Activated T-cell treated with anti-CD3 and anti-CD28 coated beads for 24 hours (primary cell): ENCODE measurements around the gene MICALL2.

Experiments used
- DNase-seq: peaks from one replicate; pipeline ENCODE4 v3.0.0-alpha.2; 2020; ENCODE audit warnings: low read depth

Gene MICALL2

DNA sequence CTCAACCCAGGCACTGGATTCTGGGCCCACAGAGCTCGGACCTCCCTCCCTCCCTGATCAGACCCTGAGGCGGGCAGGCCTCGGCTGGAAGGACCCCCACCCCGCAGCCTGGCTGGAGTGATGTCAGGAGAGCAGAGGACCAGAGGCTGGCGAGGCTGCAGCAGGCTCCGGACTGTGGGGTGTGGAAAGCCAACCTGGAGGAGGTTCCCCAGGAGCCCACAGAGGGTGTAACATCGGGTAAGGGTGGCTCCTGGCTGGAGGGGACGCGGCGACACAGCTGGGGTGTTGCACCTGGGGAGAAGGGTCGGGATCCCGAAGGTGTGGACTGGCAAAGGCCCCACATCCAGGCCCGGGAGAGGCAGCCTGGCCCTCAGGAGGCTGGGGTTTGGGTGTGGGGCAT lies 8.9 kb upstream of the MICALL2 start:
- no peak for DNase-seq

DNA sequence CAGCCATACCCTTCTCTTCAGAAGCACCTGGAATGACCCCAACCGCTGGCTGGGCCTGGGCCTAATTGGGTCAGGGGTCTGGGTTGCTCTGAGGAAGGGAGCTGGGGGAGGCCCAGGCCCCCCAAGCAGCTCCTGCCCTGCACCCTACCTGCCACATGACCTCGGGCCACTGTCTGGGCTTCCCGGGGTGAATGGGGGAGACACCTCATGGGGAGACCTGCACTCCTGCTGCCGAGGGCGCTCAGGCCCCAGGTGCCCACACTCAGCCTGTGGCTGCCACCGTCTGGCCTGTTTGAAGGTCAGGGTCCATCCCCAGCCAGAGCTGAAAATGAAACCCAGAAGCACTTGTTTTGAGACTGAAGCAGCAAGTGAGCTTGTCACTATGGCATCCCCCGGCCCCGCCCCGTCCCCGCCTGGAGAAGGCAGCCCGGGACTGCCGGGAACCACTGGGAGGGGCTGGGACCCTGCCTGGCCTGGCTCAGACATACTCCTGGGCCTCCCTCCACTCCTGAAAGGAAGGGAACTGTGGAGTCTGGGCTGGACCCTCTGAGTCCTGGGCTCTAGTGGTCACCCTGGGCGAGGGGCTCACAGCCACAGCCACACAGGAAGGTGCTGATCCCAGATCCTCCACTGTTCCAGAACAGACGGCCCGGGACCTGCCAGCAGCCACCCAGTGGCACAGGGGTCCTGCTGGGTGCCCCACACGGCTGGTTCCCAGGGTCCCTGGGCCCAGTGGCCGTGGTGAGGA lies 7.4 kb upstream of the MICALL2 start:
- DNase-seq, result no peak

DNA sequence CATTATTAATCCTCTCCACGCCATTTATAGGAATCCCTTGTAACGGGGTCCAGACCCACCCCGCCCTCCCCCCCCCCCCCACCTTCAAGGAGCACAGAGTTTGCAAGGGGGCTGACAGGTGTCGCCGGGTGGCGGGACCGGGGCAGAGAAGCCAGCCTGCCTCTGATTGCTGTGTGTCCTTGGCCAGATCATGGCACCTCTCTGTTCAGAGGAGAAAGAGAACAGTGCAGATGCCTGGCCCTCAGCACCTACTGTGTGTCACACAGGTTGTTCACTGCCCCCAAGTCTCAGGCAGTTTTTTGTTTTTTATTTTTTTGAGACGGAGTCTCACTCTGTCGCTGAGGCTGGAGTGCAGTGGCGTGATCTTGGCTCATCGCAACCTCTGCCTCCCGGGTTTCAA lies 5.4 kb upstream of the MICALL2 start:
- DNase-seq, result no peak

DNA sequence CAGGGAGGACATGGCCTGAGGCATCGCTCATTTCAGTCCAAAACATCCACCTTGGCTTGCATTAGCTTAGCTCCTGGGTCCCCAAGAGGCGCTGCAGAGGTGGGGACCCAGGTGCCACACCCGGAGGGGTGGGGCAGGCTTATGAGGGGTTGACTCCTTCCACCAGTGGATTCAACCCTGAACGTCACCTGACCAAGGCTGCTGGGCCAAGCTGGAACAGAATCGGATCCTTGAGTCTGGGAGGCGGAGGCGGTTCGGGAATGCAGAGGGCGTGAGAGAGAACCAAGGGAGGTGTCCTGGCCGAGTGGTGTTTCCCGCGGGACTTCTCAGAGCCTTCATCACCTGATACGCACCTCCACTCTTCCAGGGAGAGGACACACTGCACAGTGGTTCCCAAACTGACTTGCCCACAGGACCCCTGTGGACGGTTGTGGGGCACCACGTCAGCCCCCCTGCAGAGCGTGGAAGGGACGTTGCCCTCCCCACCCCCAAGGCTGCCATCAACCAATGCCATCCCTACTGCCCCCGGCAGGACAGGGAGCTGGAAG lies 4.5 kb upstream of the MICALL2 start:
- DNase-seq, result no peak

DNA sequence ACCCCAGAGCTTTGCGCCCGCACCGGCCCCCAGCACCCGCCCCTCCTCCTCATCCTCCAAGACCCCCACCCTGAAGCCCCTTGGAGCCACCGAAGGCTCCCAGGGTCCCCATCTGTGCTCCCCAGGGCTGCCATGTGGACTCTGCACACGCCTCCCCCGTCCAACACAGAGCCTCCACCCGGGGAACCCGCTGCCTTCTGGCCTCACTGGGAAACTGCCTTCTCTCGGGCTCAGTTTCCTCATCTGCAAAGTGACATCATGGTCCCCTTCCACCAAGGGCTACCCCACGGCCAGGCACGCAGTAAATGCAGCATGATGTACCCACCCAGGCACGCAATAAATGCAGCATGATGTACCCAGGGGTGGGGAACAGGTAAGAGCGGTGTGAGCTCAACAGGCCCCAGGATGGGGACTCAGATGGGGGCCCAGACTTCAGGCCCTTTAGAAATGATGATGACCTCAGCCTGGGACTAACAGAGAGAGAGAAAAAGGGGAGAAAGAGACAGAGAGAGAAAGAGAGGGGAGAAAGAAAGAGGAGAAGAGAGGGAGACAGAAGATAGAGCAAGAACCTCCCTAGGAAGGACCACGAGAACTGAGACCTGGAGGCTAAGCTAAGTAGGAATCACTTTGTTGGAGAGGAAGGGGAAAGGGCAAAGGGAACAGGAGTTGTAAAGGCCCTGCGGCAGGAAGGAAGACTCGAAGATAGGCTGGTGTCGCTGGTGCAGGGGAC lies 2.5 kb upstream of the MICALL2 start:
- DNase-seq, result no peak

DNA sequence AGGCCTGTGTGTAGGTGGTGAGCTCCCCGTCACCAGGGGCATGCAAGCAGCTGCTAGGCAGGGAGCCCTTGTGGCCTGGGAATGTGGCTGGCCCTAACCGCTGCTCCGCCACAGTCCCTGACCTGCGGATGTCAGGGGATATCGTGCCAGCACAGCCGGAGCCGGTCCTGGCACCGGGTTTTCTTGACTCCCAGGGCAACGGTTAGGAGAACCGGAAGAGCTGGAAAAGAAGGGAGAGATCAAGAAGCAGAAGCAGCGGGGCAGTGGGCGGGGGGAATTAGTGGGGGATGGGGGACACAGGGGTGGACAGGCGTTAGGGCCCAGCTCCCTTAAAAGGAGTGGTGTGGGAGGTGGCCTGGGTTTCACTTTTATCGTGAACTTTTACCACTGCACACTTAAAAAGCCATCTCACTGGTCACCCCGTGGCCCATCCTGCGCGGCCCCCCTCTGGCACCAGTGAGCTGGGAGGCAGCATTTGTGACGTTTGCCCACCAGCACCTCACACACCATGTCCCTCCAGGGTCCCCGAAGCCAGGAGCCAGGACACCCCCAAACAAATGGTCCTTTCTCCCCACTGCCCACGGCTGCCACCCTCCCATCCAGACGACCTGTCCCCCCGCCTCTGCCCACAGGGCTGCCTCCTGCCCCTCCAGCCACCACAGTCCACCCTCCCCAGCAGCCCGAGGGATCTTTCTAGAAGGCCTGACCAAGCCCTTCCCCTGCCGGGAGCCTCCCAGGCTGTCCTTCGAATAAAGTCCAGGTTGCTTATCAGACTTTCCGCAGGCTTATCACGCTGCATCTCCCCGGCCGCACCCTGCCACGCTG lies 1.8 kb upstream of the MICALL2 start:
- no peak for DNase-seq

DNA sequence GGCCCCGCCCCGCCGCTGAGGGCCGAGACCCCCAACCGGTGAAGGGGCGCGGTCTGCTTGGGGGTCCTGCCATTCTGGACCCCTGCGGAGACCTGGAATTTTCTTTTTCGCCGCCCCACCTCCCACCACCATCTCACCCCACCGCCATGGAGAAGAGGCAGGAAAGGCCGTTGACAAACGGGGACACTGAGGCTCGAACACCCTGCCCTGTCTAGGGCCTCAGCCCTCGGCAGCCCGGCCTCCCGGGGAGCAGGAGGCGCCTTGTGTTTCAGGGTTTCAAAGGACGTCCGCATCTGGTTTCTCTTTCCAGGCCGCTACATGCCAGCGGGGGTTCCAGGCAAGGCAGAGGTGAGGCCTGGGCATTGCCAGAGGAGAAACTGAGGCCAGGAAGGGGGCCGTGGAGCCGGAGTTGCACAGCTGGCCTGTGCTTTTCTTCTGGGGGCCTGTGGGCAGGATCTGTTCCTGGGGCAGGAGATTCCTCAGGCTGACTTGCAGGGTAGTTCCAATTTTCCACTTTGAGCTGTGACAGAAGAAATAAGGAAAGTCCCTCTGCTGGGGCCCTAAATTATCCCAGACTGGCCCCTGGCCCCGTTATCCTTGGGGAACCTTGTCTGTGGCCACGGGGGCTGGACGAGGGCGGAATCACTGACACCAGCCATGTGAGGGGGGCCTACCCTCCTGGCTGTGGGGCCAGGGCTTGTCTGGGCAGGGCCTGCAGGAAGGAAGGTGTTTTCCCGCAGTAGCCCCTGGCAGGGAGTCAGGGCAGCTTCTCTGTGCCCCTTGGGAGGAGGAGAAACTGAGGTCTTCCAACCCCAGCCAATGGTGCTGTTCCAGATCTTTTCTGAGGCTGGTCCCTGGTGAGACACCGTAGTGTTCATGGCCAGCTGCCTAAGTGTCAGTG lies 900 bp upstream of the MICALL2 start:
- DNase-seq, result no peak

DNA sequence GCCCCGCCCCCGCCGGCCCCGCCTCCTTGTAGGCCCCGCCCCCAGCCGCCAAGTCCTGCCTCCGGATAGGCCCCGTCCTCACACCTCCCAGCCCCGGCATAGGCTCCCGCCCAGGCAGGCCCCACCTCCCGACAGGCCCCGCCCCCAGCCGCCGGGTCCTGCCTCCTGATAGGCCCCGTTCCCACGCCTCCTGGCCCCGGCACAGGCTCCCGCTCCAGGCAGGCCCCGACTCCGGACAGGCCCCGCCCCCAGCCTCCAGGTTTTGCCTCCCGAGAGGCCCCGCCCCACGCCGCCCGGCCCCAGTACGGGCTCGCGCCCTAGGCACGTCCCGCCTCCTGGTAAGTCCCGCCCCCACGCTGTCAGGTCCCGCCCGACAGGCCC lies 232 bp upstream of the MICALL2 start:
- DNase-seq, result peak; percentile 96

DNA sequence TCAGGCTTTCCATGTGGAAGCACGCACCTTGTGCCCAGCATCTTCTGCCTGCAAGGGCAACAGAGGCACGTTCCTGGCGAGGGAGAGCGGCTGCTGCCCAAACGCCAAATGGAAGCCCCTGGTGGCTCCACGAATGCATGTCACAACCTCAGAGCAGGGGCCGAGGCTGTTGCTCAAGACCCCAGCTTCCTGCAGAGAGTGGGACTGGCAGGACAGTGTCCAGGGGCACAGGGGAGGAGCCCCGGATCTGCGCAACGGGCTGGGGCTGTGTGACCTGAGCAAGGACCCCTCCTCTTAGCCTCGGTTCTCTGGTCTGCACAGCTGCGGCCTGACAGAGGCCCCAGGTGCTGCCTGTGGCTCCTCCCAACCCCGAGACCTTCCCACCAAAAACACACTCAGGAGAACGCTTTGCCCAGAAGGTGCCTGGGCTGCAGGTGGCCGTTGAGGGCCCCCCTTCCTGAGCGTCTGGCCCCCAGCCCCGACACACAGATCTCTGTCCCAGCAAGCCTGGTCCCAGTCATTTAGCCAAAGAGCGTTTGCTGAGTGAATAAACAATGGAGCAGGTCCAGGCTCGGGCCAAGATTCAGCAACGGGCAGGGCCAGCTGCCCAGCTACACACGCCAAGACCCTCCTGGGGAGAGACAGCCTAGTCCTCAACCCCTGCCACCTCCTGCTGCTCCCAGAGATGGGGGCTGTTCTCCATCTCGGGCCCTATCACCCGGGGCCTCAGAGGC lies 1.2 kb downstream of the MICALL2 start:
- no peak for DNase-seq

DNA sequence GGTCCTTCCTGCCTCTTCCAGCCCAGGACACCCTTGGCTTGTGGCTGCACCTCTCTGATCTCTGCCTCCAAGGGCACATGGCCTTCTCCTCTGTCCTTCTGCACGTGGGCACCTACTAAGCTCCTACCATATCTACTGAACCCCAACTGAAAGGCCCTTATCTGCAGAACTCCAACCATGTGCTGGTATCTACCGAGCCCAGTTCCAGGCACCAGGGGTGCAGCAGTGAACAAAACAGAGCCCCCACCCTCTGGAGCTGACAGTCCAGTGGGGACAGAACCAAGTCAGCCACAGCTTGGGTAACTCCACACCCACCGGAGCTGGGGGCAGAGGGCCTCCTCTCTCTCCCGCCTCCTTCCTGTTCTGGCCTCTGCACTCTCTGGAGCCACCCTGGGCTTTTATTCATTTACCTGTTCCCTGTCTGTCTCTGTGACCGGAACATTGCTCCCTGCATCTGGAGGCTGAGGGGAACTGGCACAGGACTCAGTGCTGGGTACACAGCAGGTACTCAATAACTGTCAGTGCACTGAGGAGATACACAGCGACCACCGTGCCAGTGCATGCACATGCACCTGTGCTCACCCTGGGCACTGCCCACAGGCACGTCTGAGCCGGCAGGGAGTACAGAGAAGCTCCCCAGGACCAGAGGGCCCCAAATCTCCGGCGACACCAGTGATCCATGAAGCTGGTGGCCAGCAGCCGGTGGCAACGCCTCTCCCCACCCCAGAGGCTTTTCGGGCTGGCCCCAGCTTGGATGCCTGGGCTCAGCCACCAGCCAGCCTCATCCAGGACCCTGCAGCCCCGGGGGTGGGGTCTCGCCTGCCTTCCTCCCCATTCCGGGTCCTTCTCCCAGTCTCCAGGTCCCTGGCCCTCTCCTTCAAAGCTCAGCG lies 2.0 kb downstream of the MICALL2 start:
- no peak for DNase-seq

DNA sequence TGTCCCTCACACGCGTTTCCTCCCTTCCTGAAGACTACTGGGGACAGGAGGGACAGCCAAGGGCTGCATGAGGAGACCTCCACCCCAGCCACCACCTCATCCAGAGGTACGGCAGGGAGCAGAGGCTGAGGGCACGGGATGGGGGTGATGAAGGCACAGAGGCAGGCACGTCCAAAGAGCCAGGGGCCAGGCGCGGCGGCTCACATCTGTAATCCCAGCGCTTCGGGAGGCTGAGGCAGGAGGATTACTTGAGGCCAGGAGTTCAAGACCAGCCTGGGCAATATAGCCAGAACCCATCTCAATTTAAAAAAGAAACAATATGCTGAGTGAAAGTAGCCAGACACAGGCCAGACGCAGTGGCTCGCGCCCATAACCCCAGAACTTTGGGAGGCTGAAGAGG lies 3.3 kb downstream of the MICALL2 start:
- DNase-seq, result no peak

DNA sequence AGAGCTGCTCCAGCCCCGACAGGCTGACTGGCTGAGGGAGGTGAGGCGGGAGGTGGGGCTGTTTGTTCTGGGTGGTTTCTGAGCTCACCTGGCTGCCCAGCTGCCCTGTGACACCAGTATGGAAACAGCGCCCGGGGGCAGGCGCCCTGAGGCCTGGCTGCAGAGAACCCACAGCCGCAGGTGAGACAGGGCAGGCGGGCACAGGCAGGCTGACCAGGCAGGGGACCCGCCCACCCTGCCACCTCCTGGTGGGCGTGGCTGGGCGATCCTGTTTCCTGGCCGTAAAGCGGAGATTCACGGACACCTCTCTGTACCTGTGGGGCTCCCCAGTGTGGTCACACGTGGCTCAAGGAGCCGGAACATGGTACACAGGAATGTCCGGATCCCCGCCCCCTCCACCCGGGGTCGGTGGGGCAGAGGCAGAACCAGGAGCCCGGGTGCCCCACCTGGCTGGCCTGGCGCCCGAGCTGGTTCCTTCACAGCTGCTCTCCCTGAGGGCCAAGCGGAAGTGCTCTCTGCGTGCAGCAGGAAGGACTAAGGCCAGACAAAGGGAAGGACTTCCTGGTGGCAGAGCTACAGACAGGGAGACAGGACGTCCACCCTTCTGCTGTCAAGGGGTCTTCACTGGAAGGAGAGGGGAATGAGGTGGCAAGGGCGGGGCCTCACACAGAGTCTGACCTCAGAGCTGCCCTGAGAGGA lies 3.9 kb downstream of the MICALL2 start:
- DNase-seq, result no peak

DNA sequence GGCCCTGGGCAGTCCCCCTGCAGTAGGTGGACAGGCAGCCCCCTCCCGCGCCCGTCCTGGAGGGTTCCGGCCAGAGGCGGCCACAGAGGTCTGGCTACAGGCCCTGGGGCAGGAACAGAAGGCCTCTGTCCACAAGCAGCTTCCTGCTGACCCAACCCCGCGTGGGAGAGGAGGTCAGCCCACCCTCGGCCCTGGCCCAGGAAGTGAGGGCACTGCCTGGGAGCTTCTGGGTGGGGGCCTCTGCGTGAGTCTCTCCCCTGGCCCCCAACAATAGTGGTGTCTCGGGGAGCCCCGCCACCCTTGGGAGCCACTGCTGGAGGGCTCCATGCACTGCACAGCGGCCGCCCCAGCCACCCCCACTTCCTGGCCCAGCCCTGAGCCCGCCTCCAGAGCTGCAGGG lies 4.7 kb downstream of the MICALL2 start:
- no peak for DNase-seq

DNA sequence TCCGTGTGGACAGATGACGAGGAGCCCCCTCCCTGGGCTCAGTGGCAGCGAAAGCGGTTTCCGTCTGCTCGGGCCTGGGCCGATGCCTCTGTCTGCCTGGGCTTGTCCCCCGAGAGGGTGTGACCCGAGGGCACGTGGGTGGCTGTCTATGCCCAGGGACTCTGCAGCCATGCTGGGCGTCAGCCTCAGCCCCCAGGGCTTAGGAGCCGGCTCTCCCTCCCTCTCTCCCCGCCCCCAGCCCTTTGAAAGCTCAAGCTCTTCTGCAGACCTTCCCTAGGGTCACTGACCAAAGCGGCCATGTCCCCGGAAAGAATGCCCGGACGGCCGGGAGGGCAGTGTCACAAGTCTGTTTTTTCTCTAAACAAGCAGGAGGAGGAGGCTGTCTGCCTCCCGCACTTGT lies 7.1 kb downstream of the MICALL2 start:
- DNase-seq, result no peak

DNA sequence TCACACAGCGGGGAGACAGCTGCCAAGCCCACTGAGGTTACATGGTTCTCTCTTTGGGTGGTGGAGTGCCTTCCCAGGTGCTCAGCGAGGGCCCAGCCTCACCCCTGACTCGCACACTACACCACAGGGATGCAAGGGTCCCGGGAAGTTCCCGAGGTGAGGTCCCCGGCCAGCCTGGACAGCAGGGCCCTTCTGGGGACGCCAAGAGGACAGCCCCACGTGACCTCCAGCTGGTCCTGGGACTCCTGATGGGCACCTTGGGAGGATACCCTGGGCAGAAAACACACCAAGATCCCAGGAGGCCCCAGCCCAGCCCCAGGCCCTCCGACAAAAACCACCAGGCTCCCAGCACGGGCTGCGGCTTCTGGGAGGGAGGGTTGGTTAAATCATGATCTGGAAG lies 8.3 kb downstream of the MICALL2 start:
- no peak for DNase-seq

DNA sequence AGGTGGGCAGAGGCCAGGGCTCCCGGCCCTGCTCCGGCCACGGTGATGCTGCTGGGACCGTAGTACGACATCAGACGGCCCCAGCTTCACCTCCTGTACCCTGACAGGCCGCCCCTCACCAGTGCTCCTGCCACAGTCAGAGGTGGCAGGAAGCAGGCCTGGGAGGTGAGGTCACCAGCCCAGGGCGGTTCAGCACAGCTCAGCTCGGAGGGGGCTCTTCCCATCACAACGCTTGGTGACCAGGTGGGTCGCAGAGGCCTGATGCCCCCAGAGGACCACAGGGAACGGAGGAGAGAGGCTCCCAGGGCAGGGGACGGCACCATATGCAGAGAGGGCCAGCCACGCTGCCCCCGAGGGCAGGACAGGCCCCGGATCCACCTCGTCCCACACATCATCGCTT lies 8.8 kb downstream of the MICALL2 start:
- no peak for DNase-seq

DNA sequence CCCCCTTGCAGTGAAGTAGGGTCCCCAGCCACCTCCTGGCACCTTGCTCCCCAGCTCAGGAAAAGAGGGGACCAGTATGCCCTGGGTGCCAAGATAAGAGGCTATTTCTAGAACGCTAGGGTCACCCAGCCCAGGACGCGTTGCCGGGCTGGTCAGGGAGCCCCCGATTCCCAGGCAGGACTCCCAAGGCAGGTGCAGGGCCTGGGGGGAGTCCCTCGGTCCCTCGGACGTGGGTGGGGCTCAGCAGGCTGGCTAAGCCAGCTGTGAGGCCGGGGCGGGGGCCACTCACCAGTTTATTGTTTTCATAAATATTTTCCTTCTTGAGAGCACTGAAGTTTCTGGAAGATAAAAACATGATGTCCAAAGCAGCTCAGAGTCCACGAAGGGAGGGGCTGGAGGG lies 9.3 kb downstream of the MICALL2 start:
- DNase-seq, result no peak

DNA sequence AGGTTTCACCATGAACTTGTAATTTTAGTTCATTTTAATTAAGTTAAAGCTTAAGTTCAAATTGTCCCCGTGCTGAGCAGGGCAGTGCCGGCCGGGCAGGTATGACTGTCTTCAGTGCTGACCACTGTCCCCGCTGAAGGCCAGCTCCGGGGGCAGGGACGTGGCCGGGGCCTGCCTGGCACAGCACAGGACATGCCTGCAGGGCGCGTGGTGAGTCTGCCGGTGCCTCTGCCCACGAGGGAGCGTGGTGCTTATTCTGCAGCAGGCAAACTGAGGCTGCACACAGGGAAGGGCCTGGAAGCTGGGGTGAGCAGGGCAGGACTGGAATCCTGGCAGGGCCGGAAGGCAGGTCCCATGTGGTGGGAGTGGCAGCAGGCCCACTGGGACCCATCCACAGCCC lies 9.8 kb downstream of the MICALL2 start:
- no peak for DNase-seq

DNA sequence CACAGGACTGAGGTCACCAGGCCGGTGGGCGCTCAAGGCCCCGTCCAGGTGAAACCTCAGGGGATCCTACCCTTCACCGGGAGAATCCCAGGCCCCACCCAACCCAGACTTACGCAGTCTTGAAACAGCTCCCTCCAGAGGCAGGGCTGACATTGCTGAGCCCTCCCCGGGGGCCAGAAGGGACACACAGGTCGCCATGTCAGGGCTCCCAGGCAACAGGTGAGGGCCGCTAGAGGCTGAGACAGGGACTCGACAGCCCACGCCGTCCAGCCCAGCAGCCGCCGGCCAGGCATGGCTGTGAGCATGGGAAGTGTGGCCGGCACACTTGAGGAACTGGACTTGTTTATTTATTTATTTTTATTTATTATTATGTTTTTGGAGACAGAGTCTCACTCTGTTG lies 10.3 kb downstream of the MICALL2 start:
- no peak for DNase-seq
